KOPT-K1 (cell line): ENCODE data around the gene MCEMP1.
"Not testable (repeated sequence)": the region's sequence is repeated elsewhere in the genome, so short reads cannot be mapped to it uniquely, and the experiment has no call there.

Experiments
- H3K27ac ChIP-seq: fragments of 200-600 bp; sonication (generic); 2 replicates; pipeline ENCODE4 v1.5.1; 2016; ENCODE audit warnings: antibody characterized with exemption, mild to moderate bottlenecking, low read depth, low read length; ENCODE audit not compliant: poor library complexity, severe bottlenecking
- H3K36me3 ChIP-seq: fragments of 200-600 bp; sonication (generic); 2 replicates; pipeline ENCODE4 v1.5.1; 2017; ENCODE audit warnings: antibody characterized with exemption, mild to moderate bottlenecking, low read length, moderate library complexity; ENCODE audit not compliant: insufficient read depth
- H3K9me3 ChIP-seq: fragments of 200-600 bp; sonication (generic); 2 replicates; pipeline ENCODE4 v1.5.1; 2017; ENCODE audit warnings: antibody characterized with exemption, low read length, mild to moderate bottlenecking; ENCODE audit not compliant: insufficient read depth, poor library complexity, severe bottlenecking

MCEMP1 gene

GRCh38 chr19:7639863-7640348, 37.0 kb upstream of the MCEMP1 start:
- peaks cover 17% of the 10 kb centered on the region; the same call in 1 of the 2 replicates for H3K36me3 ChIP-seq
- H3K27ac ChIP-seq: no peak overlapping the region
- H3K9me3 ChIP-seq: no peaks in the 10 kb centered on the region

GRCh38 chr19:7640803-7641202, 36.1 kb upstream of the MCEMP1 start:
- Histone ChIP-seq H3K27ac (no peak overlapping the region), H3K9me3 (no peaks in the 10 kb centered on the region), H3K36me3 (peaks cover 18% of the 10 kb centered on the region; the same call in 1 of the 2 replicates)

GRCh38 chr19:7641290-7642276, 35.3 kb upstream of the MCEMP1 start:
- H3K9me3 ChIP-seq: no peaks in the 10 kb centered on the region
- H3K27ac ChIP-seq: no peak overlapping the region
- H3K36me3 ChIP-seq: peaks cover 18% of the 10 kb centered on the region; the same call in 1 of the 2 replicates

- H3K27ac ChIP-seq: no peak overlapping the region
- peaks cover 18% of the 10 kb centered on the region; the same call in 1 of the 2 replicates for H3K36me3 ChIP-seq
- no peaks in the 10 kb centered on the region for H3K9me3 ChIP-seq
Measured at GRCh38 chr19:7642295-7643030, 34.4 kb upstream of the MCEMP1 start.

- Histone ChIP-seq H3K27ac (no peak overlapping the region), H3K9me3 (no peaks in the 10 kb centered on the region), H3K36me3 (peaks cover 18% of the 10 kb centered on the region; the same call in 1 of the 2 replicates)
Measured at GRCh38 chr19:7643031-7643415, 33.9 kb upstream of the MCEMP1 start.

- not testable (repeated sequence) for H3K27ac ChIP-seq, H3K9me3 ChIP-seq
- peaks cover 18% of the 10 kb centered on the region; the same call in 1 of the 2 replicates for H3K36me3 ChIP-seq
Measured at GRCh38 chr19:7643629-7644549, 33.0 kb upstream of the MCEMP1 start.

GRCh38 chr19:7644550-7644877, 32.4 kb upstream of the MCEMP1 start:
- H3K27ac ChIP-seq: no peak overlapping the region
- H3K36me3 ChIP-seq: peaks cover 18% of the 10 kb centered on the region; the same call in 1 of the 2 replicates
- H3K9me3 ChIP-seq: no peaks in the 10 kb centered on the region

GRCh38 chr19:7645163-7645562, 31.7 kb upstream of the MCEMP1 start:
- Histone ChIP-seq H3K27ac (no peak overlapping the region), H3K9me3 (no peaks in the 10 kb centered on the region), H3K36me3 (peaks cover 11% of the 10 kb centered on the region; the same call in 1 of the 2 replicates)

GRCh38 chr19:7645656-7646425, 31.0 kb upstream of the MCEMP1 start:
- Histone ChIP-seq H3K27ac (no peak overlapping the region), H3K36me3 (peaks cover 10% of the 10 kb centered on the region; the same call in 1 of the 2 replicates)

GRCh38 chr19:7646426-7646700, 30.5 kb upstream of the MCEMP1 start:
- H3K9me3 ChIP-seq: no peaks in the 10 kb centered on the region
- H3K27ac ChIP-seq: no peak overlapping the region
- peaks cover 10% of the 10 kb centered on the region; the same call in 1 of the 2 replicates for H3K36me3 ChIP-seq

More at GRCh38 chr19:7645656-7646425, 31.0 kb upstream of the MCEMP1 start:
- no peaks in the 10 kb centered on the region for H3K9me3 ChIP-seq

GRCh38 chr19:7647156-7647555, 29.7 kb upstream of the MCEMP1 start:
- Histone ChIP-seq H3K36me3 (peaks cover 10% of the 10 kb centered on the region; the same call in 1 of the 2 replicates), H3K9me3 (no peaks in the 10 kb centered on the region), H3K27ac (no peak overlapping the region)

GRCh38 chr19:7648265-7649014, 28.4 kb upstream of the MCEMP1 start:
- H3K36me3 ChIP-seq: peaks cover 10% of the 10 kb centered on the region; the same call in 1 of the 2 replicates
- H3K27ac ChIP-seq: no peak overlapping the region
- H3K9me3 ChIP-seq: no peaks in the 10 kb centered on the region

- Histone ChIP-seq H3K27ac (no peak overlapping the region), H3K9me3 (no peaks in the 10 kb centered on the region), H3K36me3 (no peaks in the 10 kb centered on the region; the same call in 1 of the 2 replicates)
Measured at GRCh38 chr19:7650148-7650547, 26.7 kb upstream of the MCEMP1 start.
